HG03432 (cell line): Measurements from ENCODE around the gene UPK3BL2.
A peak's percentile ranks its signal among the peaks of the same experiment; 100 is the strongest.
"Not testable (repeated sequence)": the region's sequence is repeated elsewhere in the genome, so short reads cannot be mapped to it uniquely, and the experiment has no call there.

Experiments
- ATAC-seq: cut with Tn5 transposase; IDR thresholded peaks from one replicate; pipeline ENCODE4 v1.9.1; 2021; ENCODE audit warnings: mild to moderate bottlenecking, moderate library complexity; ENCODE audit not compliant: unreplicated experiment

The UPK3BL2 gene, protein sequence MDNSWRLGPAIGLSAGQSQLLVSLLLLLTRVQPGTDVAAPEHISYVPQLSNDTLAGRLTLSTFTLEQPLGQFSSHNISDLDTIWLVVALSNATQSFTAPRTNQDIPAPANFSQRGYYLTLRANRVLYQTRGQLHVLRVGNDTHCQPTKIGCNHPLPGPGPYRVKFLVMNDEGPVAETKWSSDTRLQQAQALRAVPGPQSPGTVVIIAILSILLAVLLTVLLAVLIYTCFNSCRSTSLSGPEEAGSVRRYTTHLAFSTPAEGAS

DNA sequence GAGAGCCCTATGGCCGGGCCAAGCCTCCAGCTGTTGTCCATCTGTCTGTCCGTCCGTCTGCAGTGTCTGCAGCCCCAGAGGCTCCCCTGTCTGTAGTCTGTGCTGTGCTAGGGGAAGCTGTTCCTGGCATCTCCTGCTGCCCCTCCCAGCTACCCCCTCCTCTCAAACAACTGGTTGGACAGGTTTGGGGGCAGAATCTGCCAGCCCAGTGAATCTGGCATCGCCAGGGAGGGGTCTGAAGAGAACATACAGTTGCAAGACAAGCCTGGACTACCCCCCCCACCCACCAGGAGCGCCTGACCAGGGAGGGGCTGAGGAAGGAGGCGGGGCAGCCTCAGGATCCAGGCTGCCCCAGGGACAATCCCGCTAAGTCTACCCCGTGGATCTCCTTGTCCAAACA lies at the start of gene UPK3BL2:
Gene UPK3BL2, minus strand, starts transcription at position 101 of the 400 bp plus-strand sequence. Its CDS starts 60 bp downstream, at position 41.
- ATAC-seq: not testable (repeated sequence)

DNA sequence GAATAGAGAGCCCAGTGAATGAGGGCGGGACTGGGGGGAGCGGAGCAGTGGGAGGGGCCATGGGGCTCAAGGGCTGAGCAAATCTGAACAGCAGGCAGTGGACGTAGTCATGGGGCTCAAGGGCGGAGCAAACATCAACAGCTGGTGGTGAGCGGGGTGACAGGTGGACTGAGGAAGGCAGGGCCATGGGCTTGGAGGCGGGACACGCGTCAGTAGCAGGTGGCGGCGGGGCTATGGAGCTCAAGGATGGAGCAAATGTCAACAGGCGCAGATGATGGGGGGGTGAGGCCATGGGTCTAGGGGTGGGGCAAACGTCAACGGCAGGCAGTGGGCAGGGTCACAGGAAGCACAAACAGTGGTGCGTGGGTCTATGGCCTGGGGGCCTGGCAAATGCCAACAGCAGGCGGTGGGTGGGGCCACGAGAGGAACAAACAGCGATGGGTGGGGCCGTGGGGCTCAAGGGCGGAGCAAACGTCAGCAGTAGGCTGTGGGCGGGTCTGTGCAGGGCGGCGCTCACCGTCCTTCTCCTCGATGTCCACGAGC lies 49.1 kb upstream of the UPK3BL2 start:
- peak; percentile 53 for ATAC-seq

DNA sequence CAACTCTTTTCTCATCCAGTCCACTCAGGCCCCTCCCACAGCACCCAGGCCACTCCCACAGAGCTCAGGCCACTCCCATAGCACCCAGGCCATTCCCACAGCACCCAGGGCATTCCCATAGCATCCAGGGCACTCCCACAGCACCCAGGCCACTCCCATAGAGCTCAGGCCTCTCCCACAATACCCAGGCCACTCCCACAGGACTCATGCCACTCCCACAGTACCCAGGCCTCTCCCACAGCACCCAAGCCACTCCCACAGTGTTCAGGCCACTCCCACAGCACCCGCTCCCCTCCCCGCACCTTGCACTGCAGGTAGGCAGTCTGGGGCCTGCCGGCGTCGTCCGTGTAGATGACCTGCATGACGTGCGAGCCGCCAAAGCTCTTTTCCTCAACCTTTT lies 46.4 kb upstream of the UPK3BL2 start:
- peak; percentile 37 for ATAC-seq

DNA sequence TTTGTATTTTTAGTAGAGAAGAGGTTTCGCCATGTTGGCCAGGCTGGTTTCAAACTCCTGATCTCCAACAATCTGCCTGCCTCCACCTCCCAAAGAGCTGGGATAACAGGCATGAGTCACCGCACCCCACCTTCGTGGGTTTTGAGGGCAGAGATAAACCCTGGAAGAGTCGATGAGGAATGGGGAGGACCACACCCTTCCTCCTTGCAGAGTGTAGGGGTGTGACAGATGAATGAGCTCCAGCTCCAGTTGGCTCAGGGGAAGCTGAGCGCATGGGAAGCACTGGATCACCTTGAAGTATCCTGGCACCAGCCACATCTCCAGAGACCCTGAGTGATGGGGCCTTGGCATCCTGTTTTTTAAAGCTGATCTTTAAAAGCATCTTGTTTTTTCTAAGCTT lies 40.0 kb upstream of the UPK3BL2 start:
- ATAC-seq: not testable (repeated sequence)

DNA sequence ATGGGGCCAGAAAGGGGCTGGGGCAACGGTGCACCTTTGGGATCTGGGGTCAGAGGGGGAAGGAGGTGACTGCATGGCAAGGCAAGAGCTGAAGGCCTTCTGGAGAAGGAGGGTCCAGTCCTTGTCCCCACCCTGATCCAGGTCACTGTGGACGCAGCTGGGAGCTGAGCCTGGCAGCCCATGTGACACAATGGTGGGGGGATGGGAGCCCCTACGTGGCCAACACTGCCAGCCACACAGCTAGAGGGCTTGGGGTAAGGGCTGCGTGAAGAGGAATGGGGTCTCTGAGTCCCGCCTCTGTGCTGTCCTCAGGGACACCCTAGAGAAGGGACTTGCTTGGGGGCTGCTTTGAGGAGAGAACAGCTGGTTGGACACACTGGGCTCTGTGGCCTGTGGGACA lies 38.2 kb upstream of the UPK3BL2 start:
- not testable (repeated sequence) for ATAC-seq

DNA sequence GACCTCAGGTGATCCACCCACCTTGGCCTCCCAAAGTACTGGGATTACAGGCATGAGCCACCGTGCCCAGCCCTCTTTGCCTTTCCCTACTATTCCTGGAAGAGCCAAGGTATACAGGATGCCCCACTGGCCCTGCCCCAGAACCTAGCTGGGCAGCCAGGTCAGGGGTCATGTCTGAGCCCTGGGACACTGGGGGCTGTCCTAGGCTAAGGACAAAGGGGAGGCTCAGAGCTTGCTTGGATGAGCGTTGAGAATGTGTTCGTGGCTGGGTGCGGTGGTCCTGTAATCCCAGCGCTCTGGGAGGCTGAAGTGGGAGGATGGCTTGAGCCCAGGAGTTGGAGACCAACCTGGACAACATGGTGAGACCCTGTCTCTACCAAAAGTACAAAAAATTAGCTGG lies 35.0 kb upstream of the UPK3BL2 start:
- not testable (repeated sequence) for ATAC-seq

DNA sequence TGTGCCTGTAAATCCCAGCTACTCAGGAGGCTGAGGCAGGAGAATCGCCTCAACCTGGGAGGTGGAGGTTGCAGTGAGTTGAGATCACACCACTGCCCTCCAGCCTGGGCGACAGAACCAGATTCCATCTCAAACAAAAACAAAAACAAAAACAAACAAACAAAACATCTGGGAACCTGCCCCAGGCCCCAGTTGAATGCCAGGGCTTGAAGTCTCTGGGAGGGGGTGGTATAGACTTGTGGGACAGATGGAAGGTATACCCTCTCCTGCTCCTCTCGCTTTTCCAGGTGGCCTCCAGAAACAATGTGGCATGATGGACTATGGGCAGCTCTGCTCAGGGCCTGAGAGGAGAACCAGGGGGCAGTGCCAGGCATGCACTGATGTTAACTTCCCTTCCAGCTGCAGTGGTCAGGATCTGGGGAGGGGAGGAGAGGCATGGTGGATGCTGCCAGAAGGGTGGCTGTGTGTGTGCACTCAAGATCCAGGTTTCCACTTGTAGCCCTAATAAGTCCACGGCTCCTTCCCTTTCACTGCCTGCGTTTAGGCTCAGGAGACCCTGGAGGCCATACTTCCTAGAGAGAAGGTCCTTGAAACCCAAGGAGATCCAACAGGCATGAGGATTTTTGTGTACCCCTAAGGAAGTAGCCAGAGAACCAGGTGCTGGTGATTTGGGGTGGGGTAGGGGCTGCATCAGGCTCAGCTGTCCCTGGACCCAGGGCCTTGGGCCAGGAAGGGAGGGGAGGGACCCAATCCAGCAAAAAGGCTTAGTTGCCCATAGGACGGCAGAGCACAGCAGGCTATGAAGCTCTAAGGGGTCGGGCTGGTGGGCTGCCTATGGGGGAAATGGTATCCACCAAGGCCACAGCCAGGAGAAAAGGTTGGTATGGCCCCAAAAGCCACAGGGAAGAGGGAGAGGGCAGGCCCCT lies 34.1 kb upstream of the UPK3BL2 start:
- ATAC-seq: not testable (repeated sequence)

DNA sequence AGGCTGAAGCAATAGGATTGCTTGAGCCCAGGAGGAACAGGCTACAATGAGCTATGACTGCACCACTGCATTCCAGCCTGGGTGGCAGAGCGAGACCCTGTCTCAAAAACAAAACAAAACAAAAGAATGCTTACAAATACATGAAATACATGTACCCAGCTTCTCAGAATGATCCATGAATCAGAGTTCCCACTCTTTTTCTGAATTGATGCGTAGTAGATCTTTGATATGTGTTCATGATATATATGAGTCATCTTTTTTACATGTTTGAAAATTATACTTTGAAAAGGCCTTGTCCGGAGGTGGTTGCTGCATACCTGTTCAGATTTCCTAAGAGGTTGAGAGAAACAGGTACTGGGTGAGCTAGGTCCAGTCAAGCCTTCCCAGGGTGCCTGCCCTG lies 32.9 kb upstream of the UPK3BL2 start:
- ATAC-seq: not testable (repeated sequence)

DNA sequence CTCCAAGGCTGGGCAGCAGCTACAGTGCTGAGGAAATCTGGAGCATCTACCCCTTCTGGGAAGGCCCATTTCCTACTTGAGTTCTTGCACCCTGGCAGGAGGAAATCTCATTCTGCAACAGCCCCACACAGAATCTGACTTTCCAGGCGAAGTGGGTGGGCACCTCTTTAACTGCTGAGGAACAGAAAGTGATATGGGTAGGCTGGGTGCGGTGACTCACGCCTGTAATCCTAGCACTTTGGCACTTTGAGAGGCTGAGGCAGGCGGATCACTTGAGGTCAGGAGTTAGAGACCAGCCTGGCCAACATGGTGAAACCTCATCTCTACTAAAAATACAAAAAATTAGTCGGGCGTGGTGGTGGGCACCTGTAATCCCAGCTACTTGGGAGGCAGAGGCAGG lies 31.1 kb upstream of the UPK3BL2 start:
- not testable (repeated sequence) for ATAC-seq

DNA sequence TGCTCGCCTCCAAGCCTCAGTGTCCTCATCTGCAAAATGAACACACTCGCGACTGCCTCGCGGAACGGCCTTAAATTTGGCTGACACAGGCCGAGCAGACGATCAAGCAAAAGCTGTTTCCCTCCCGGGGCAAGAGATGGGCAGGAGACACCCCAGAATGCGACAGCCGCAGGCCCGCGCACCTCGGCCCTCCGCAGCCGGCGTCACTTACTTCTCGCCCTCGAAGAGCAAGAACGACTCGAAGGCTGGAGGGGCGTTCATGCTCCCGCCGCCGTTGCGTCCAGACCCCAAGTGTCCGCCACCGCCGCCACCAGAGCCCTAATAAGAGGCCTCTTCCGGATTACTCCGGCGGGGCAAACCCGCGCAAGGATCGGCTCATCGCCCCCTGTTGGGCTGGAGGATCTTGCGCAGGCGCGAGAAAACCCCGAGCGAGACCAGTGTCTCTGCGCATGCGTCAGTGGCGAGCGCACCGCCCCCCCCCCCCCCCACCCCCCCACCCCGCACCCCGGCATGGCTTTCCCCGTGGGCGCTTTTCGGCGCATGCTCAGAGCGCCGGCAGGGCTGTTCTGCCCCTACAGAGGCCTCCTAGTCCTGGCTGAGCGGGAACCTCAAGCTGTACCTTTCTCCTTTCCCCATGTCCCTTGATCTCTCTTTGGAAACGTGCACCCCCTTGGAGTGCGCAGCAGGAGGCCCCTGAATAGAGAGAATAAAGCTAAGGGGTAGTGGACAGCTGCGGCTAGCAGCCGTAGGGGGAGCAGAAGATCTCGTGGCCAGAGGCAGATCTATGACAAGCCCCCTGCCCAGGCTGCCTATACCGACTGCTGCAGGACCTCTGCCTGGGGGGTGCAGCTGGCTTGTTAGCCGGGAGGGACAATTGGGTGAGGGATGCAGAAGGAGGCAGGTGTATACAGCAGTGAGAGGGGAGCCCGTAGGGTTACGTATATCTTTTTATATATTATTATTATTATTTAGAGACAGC lies 29.1 kb upstream of the UPK3BL2 start, which contains the start of gene POLR2J3:
Gene POLR2J3, minus strand, starts transcription at position 323 of the 979 bp plus-strand sequence. Its CDS starts 62 bp downstream, at position 261.
- peak; percentile 93 for ATAC-seq

DNA sequence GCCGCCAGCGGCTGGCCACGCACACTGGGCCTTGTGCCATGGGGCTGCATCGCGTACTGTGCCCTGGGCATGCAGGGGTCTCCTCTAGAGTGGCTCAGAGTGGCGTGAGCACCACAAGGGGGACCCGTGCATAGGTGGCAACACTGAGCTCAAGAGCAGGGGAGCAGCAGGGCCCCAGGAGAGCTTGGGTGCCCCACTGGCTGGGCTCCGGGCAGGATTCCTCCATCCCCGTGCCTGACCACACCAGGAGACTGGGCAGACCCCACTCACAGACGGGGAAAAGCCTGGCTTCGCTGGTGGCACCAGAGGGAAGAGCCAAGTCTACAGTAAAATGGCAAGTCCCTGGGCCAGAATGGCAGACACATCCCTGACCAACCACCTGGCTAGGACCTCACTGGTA lies 25.1 kb upstream of the UPK3BL2 start:
- not testable (repeated sequence) for ATAC-seq

DNA sequence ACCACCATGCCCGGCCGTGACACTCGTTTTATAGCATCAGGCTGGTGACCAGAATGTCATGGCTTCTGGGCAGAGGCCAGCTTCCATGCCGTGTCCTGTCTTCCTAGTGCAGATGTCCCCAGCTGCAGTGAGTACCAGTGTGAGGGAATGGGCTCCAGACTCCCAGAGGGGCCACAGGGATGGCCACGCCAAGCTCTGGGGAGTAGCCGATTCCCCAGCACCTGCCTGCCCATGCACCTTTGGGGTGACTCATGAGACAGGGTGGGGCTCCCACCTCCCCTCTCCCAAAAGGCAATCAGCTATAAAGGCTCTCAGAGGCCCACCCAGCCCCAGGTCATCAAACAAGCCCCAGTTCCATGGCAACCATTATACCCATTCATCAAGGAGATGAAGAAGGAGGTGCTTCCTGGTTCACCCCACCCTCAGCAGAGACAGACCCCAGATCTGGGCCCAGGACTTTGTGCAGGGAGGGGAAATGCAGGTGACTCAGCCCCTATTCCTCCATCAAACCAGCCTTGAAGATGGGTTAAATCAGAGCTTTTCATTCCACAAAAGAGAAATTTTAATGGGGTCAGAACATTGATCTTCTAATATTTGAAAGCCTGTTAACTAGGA lies 7.4 kb upstream of the UPK3BL2 start, which contains the start of gene SPDYE2:
Gene SPDYE2, plus strand, starts transcription at position 419 of the 615 bp plus-strand sequence. CDS start 2,030 bp downstream, outside the sequence.
- ATAC-seq: not testable (repeated sequence)

DNA sequence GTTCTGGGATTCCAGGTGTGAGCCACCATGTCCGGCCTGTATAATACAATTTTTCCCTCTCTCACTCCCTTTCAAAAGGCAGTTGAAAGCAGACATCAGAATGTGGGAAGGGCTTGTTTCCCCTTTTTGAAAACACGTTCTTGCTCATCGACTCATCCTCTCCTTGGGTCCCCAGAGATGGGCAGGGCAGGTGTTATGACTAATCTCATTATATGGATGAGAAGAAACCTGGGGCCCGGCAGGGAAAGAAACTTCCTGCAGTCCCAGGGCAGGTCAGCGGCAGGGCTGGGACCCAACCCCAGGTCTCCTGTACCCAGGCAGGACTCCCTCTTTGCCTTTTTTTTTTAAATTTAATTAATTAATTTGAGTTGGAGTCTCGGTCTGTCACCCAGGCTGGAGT lies 2.9 kb upstream of the UPK3BL2 start:
- ATAC-seq: peak; percentile 86

DNA sequence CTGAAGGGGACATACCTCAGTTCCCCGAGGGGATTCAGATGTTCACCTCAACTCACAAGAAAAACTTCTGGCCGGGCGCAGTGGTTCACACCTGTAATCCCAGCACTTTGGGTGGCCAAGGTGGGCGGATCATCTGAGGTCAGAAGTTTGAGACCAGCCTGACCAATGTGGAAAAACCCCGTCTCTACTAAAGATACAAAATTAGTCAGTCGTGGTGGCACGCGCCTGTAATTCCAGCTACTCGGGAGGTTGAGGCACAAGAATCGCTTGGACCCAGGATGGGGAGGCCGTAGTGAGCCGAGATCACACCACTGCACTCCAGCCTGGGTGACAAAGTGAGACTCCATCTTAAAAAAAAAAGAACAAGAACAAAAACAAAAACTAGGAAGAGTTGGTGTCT lies 1.8 kb upstream of the UPK3BL2 start:
- ATAC-seq: not testable (repeated sequence)

DNA sequence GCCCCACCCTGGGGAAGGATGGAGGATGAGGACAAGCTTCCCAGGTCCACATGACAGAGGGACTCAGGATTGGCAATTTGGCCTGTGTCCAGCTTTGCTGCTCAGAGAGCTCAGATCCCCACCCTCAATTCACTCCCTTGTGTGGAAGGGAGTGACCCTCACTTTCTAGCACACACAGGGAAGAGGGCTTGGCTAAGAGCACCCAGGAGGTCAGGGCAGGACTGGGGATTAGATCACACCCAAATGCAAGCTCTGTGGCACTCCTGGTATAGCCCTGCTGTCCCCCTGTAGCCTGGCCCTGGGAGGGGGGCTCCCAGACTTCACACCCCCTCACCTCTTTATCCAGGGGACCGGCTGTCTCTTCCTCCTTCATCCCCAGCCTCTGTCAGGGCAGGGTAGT lies 876 bp upstream of the UPK3BL2 start:
- ATAC-seq: not testable (repeated sequence)

DNA sequence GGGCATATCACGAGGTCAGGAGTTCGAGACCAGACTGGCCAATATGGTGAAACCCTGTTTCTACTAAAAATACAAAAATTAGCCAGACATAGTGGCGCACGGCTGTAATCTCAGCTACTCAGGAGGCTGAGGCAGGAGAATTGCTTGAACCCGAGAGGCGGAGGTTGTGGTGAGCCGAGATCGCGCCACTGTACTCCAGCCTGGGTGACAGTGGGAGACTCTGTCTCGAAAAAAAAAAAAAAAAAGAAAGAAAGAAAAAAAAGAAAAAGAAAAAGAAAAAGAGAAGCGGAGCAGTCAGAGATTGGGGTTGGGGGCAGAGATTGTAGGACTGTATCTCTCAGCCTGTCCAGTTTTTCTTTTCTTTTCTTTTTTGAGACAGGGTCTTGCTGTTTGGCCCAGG lies 725 bp downstream of the UPK3BL2 start:
- not testable (repeated sequence) for ATAC-seq

DNA sequence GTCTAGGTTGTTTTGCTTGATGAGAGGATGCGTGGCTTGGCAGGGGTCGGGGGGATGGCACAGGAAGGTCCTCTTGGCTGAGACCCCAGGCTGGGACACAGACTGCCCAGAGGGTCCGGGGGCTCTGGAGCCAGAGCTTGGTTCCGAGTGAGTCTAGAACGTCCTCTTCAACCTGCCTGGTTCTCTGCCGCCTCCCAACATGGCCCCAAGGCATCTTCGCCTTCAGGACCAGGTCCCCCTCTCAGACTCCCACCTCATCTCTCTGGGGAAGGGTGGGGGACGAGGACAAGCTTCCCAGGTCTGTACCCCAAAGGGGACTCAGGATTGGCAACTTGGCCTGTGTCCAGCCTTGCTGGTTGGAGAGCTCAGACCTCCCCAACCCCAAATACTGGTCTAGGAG lies 1.4 kb downstream of the UPK3BL2 start:
- not testable (repeated sequence) for ATAC-seq

DNA sequence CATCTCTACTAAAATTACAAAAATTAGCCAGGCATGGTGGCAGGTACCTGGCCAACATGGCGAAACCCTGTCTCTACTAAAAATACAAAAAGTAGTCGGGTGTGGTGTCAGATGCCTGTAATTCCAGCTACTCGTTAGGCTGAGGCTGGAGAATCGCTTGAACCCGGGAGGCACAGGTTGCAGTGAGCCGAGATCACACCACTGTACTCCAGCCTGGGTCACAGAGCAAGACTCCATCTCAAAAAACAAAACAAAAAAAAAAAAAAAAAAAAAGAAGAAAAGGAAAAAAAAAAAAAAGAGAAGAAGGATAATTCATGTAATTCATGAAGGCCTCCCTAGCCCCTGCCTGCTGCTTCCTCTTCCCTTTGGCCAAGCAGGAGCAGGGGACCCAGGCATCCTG lies 2.9 kb downstream of the UPK3BL2 start:
- ATAC-seq: not testable (repeated sequence)

DNA sequence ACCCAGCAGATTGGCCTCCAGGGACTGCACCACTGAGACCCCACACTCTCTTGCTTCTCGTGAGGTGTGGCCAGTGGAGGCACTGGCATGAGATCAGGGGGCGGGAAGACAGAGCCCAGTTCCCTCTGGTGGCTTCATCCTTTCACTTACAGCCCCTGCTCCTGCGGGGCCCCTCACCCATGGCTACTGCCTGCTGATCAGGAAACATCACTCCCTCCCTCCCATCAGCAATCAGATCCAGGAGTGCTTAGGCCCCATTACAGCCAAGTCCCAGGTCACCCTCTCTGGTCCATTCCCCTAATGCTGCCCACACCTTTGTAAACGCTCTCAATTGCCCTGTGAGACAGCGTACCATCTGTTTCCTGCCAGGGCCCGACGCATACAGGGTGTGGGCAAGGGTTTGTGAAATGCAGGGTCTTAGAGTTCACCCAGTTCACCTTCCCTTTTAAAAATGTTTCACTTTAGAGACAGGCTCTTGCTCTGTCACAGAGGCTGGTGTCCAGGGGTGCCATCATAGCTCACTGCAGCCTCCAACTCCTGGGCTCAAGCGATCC lies 8.4 kb downstream of the UPK3BL2 start:
- not testable (repeated sequence) for ATAC-seq
